Activated B cell treated with CpG ODN at 0.5 μM for 24 hours (primary cell): ENCODE measurements around the gene SETD5. TPM values are rescaled to one million over a fixed set of nuclear protein-coding genes. Genes with fewer than 3 reads are reported as not detected.

Experiments used
- ATAC-seq: fragments of 200-7000 bp; cut with Tn5 transposase; one replicate; pipeline ENCODE4 v1.10.0; 2021; ENCODE audit warnings: low read depth, mild to moderate bottlenecking, moderate library complexity
- CTCF ChIA-PET: fragments of 350-600 bp; sonication (Branson Sonifier 250); formaldehyde crosslinking; loops from one replicate; lab custom pipeline; 2021; ENCODE audit warnings: antibody characterized with exemption; lab: Charles Lee
- POLR2A ChIA-PET: fragments of 350-600 bp; sonication (Branson Sonifier 250); formaldehyde crosslinking; loops from one replicate; lab custom pipeline; 2021; ENCODE audit warnings: antibody characterized with exemption; lab: Charles Lee
- DNase-seq: peaks from one replicate; pipeline ENCODE4 v3.0.0; 2022
- H3K27ac Mint-ChIP-seq: one replicate; pipeline ENCODE4 v1.8.0; 2020; ENCODE audit warnings: mixed read lengths
- H3K27me3 Mint-ChIP-seq: one replicate; pipeline ENCODE4 v1.8.0; 2021; ENCODE audit warnings: mixed read lengths
- H3K36me3 Mint-ChIP-seq: one replicate; pipeline ENCODE4 v1.8.0; 2021; ENCODE audit warnings: low read depth, mixed read lengths
- H3K4me1 Mint-ChIP-seq: one replicate; pipeline ENCODE4 v1.8.0; 2021; ENCODE audit warnings: mixed read lengths
- H3K4me3 Mint-ChIP-seq: one replicate; pipeline ENCODE4 v1.8.0; 2020; ENCODE audit warnings: mild to moderate bottlenecking, mixed read lengths
- H3K9me3 Mint-ChIP-seq: one replicate; pipeline ENCODE4 v1.8.0; 2020; ENCODE audit warnings: mixed read lengths
- intact Hi-C: fragments of 100-400 bp; cut with micrococcal nuclease; formaldehyde crosslinking; loops from one replicate; pipeline ENCODE4 v1.15.1; 2024
- total RNA-seq: library from RNA; stranded (reverse); gene quantifications from 2 replicates; pipeline ENCODE4 v1.2.3, GENCODE V29; 2022
- TF ChIP-seq, protein P1 (sequence below): fragments of 200-600 bp; IDR thresholded peaks from one replicate; pipeline ENCODE4 v1.8.0; 2022; ENCODE audit warnings: antibody characterized with exemption, mild to moderate bottlenecking

The SETD5 gene
- total RNA-seq, 1 donor from 2014 or later, result 162 TPM

DNA sequence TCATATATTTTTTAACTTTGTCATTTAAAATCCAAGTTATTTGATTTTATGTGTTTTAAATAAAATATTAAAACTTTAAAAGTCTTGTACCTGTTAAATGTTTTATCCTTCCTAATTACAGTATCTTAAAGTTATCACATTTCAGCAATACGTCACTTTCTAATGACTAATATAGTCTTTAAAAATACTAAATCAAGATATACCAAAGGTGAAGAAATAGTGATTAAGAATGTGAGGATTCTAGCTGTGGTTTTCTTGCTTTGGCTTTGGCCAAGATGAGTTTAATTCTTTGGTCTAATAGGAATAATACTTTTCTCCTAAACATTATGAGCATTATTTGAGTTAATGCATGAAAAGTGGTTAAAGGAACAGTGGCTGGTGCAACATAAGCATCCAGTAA is 13.9 kb downstream of the SETD5 start:
- TF ChIP-seq, protein P1, sequence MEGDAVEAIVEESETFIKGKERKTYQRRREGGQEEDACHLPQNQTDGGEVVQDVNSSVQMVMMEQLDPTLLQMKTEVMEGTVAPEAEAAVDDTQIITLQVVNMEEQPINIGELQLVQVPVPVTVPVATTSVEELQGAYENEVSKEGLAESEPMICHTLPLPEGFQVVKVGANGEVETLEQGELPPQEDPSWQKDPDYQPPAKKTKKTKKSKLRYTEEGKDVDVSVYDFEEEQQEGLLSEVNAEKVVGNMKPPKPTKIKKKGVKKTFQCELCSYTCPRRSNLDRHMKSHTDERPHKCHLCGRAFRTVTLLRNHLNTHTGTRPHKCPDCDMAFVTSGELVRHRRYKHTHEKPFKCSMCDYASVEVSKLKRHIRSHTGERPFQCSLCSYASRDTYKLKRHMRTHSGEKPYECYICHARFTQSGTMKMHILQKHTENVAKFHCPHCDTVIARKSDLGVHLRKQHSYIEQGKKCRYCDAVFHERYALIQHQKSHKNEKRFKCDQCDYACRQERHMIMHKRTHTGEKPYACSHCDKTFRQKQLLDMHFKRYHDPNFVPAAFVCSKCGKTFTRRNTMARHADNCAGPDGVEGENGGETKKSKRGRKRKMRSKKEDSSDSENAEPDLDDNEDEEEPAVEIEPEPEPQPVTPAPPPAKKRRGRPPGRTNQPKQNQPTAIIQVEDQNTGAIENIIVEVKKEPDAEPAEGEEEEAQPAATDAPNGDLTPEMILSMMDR, result no peak
- intact Hi-C loops, result no loop called here
- no peaks in the 10 kb centered on the region for H3K9me3 Mint-ChIP-seq
- H3K4me3 Mint-ChIP-seq, result no peak overlapping the region
- no peak overlapping the region for H3K27ac Mint-ChIP-seq
- DNase-seq (no peak), ATAC-seq (no peak)
- H3K36me3 Mint-ChIP-seq, result peaks cover 12% of the 10 kb centered on the region
- H3K27me3 Mint-ChIP-seq, result no peaks in the 10 kb centered on the region
- POLR2A ChIA-PET, result interaction anchor here (1.8 to 2.1 kb wide), 2 partner anchors 12 to 15 kb away, joined by 4 to 26 read pairs; partner anchors contain the start of gene SETD5
- CTCF ChIA-PET, result interaction anchor here (2.0 kb wide), 1 partner anchor 12 kb away, joined by 6 read pairs; no protein-coding TSS in a partner anchor
- peaks cover 72% of the 10 kb centered on the region for H3K4me1 Mint-ChIP-seq

DNA sequence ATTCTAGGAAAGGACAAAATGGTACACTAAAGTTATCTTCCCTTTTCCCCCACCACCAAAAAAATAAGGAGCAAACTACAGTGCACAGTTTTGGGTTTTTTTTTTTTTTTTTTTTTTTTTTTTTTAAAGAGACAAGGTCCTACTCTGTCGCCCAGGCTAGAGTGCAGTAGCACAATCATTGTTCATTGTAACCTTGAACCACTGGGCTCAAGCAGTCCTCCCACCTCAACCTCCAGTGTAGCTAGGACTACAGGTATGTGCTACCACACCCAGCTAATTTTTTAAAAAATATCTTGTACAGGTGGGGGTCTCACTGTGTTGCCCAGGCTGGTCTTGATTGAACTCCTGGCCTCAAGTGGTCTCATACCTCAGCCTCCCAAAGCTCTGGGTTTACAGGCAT is 14.9 kb downstream of the SETD5 start:
- ChIA-PET CTCF (interaction anchor here (0.6 kb wide), 1 partner anchor 59 kb away, joined by 3 read pairs; no protein-coding TSS in a partner anchor), POLR2A (no interaction called here)
- H3K4me3 Mint-ChIP-seq, result no peak overlapping the region
- peaks cover 62% of the 10 kb centered on the region for H3K4me1 Mint-ChIP-seq
- H3K27me3 Mint-ChIP-seq, result no peaks in the 10 kb centered on the region
- H3K9me3 Mint-ChIP-seq, result no peaks in the 10 kb centered on the region
- no peak overlapping the region for H3K27ac Mint-ChIP-seq
- DNase-seq, result no peak
- peaks cover 14% of the 10 kb centered on the region for H3K36me3 Mint-ChIP-seq
- intact Hi-C loops, result no loop called here
- TF ChIP-seq, protein P1, result no peak
- ATAC-seq, result no peak

DNA sequence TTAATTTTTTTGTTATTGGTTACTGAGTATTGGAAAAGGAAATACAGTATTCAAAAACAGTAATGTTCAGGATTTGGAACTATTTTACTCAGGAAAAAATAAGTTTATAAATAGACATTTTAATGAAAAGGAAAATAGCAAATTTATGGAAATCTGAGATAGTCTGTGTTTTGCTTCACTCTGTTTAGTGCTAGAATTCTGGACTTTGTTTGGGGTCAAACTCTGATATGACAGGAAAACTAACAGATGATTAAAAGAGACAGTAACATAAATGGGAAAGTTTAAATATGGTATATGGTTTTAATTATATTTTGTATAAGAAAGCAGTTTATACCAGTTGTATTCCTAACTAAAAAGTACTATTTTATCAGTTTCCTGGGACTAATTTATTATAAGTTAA is 17.4 kb downstream of the SETD5 start:
- ChIA-PET CTCF (no interaction called here), POLR2A (no interaction called here)
- no peaks in the 10 kb centered on the region for H3K27me3 Mint-ChIP-seq
- ATAC-seq (no peak), DNase-seq (no peak)
- peaks cover 21% of the 10 kb centered on the region for H3K36me3 Mint-ChIP-seq
- H3K27ac Mint-ChIP-seq, result no peak overlapping the region
- peaks cover 43% of the 10 kb centered on the region for H3K4me1 Mint-ChIP-seq
- TF ChIP-seq, protein P1, result no peak
- intact Hi-C loops, result no loop called here
- H3K9me3 Mint-ChIP-seq, result no peaks in the 10 kb centered on the region
- no peak overlapping the region for H3K4me3 Mint-ChIP-seq

DNA sequence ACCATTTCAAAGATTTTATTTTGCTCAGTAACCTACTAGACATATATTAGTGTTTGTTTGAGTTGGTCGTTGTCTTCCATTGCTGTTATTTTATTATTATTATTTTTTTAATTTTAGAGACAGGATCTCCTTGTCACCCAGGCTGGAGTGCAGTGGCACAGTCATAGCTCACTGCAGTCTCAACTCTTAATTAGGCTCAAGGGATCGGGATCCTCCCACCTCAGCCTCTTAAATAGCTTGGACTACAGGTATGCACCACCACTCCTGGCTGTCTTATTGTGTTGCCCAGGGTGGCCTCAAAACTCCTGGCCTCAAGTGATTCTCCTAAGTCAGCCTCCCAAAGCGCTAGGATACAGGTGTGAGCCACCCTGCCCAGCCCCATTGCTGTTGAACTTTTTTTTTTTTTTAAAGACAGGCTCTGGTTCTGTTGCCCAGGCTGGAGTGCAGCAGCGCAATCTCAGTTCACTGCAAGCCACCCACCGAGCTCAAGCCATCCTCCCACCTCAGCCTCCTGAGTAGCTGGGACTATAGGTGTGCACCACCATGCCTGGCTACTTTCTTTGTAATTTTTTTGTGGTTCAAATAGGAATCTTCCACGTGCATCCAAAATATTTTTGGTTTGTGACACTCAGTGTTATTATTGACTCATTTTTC is 18.2 kb downstream of the SETD5 start:
- Mint-ChIP-seq H3K27ac (no peak overlapping the region), H3K4me1 (peaks cover 37% of the 10 kb centered on the region), H3K9me3 (no peaks in the 10 kb centered on the region), H3K4me3 (no peak overlapping the region), H3K36me3 (peaks cover 23% of the 10 kb centered on the region), H3K27me3 (no peaks in the 10 kb centered on the region)
- intact Hi-C loops, result no loop called here
- DNase-seq (no peak), ATAC-seq (no peak)
- CTCF ChIA-PET, result no interaction called here
- TF ChIP-seq, protein P1, result no peak
- POLR2A ChIA-PET, result interaction anchor here (0.7 to 1.1 kb wide), 2 partner anchors 20 to 53 kb away, joined by 3 to 4 read pairs; partner anchors contain the start of gene THUMPD3

DNA sequence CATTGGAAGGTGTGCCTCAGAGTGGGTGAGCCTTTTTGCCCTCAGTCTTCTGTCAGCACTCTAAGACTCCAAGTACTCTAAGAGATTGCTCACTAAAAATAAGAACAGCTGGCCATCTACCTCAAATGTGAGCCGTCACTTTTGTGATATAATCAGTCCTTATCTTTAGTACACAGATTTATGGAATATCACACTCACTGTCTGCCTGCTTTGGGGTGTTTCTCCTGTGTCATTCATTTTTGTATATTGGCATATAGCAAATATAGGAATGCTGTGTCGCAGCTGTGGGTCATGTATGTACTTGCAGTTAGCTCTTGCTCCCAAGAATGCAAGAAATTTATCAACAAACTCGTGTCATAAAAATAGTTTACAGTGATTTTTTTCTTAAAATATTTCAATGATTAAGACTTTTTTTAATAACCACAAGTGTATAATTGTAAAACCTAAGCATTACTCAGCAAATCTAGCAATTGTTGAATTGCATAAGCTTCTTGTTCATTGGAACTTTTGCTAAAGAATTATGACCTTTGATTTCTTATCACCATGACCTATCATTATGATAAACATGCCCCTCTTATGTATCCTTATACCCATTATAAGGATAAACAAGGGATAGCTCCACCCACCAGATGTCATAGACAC is 18.8 kb downstream of the SETD5 start:
- TF ChIP-seq, protein P1, result no peak
- ChIA-PET CTCF (no interaction called here), POLR2A (interaction anchor here (0.7 to 1.1 kb wide), 2 partner anchors 21 to 53 kb away, joined by 3 to 4 read pairs; partner anchors contain the start of gene THUMPD3)
- Mint-ChIP-seq H3K27ac (no peak overlapping the region), H3K27me3 (no peaks in the 10 kb centered on the region), H3K4me1 (peaks cover 37% of the 10 kb centered on the region), H3K36me3 (peaks cover 25% of the 10 kb centered on the region), H3K4me3 (no peak overlapping the region), H3K9me3 (no peaks in the 10 kb centered on the region)
- DNase-seq (no peak), ATAC-seq (no peak)
- intact Hi-C loops, result no loop called here
